ENCODE results near the gene CGB8.
"Not testable (repeated sequence)": the region's sequence is repeated elsewhere in the genome, so short reads cannot be mapped to it uniquely, and the experiment has no call there.

CGB8 gene

DNA sequence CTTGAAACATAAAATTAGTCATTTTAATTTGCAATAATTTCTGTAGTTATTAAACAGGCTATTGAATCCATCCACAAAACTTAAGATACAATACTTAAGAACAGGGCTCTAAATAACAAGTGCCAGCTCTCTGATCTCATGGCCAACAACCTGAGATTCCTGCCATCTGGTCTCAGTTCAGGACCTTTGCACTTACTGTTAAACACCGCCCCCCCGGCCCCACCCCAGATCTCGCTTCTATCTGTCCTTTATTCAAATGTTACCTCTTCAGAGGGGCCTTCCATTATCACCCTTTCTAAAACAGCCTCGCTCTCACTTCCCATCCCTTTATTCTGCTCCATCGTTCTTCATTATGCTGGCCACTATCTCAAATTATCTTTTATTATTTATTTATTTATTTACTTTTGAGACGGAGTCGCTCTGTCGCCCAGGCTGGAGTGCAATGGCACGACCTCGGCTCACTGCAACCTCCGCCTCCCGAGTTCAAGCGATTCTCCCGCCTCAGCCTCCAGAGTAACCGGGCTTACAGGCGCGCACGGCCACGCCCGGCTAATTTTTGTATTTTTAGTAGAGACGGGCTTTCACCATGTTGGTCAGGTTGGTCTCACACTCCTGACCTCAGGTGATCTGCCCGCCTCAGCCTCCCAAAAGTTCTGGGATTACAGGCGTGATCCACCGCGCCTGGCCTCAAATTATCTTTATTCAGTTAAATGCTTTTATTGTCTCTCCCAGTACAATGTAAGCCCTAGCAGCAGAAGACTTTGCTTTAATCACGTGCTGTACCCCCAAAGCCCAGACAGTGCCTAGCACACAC, 35.5 kb upstream of the CGB8 start:
- Histone ChIP-seq H3K79me2 (ENCODE audit: control insufficient read depth, insufficient read depth, low read length, poor library complexity) (peaks cover 19% of the 10 kb centered on the region), H3K4me1 (ENCODE audit: control insufficient read depth in 1 of 2, insufficient read depth in 2 of 2, low read length in 2 of 2) (peaks cover 6 to 8% of the 10 kb centered on the region in 2 experiments)
- WGBS (ENCODE audit: extremely low coverage, insufficient coverage, insufficient read length) = 100% methylated on average over 1 of the region's 26 CpGs

DNA sequence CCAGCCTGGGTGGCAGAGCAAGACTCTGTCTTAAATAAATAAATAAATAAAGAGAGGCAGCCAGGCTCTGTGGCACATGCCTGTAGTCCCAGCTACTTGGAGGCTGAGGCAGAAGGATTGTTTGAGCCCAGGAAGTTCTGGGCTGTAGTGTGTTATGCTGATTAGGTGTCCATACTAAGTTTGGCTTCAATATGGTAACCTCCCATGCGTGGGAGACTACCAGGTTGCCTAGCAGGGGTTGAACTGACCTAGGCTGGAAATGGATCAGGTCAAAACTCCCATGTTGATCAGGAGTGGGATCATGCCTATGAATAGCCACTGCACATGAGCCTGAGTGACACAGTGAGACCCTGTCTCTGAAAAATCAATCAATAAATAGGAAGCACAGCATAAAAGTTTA, 32.4 kb upstream of the CGB8 start:
- Histone ChIP-seq H3K9me3 (ENCODE audit: insufficient read depth, low read depth, low read length) (no peaks in the 10 kb centered on the region), H2BK5ac (ENCODE audit: low read depth, low read length, poor library complexity) (no peak overlapping the region), H3K36me3 (ENCODE audit: control insufficient read depth in 1 of 2, insufficient read depth in 2 of 2, low read length in 2 of 2) (peaks cover under 1% of the 10 kb centered on the region in 2 experiments), H3K23ac (ENCODE audit: low read length) (no peak overlapping the region), H3K27me3 (ENCODE audit: insufficient read depth, low read length) (no peaks in the 10 kb centered on the region), H3K4me1 (ENCODE audit: control insufficient read depth in 1 of 2, insufficient read depth in 2 of 2, low read length in 2 of 2) (peaks cover 3 to 4% of the 10 kb centered on the region in 2 experiments), H3K4me2 (ENCODE audit: low read length) (no peak overlapping the region), H4K8ac (ENCODE audit: low read depth, low read length) (no peak overlapping the region), H3K79me1 (ENCODE audit: low read length) (peaks cover 8% of the 10 kb centered on the region), H4K91ac (ENCODE audit: low read depth, low read length) (no peak overlapping the region), H2BK12ac (ENCODE audit: low read length) (no peak overlapping the region), H3K18ac (ENCODE audit: low read length) (no peak overlapping the region), H3K79me2 (ENCODE audit: control insufficient read depth, insufficient read depth, low read length, poor library complexity) (peaks cover 10% of the 10 kb centered on the region), H2AK5ac (ENCODE audit: low read length) (no peak overlapping the region), H3K14ac (ENCODE audit: low read length) (no peak overlapping the region), H2AFZ (ENCODE audit: insufficient read depth, low read length, poor library complexity) (no peak overlapping the region), H3K27ac (ENCODE audit: low read depth, low read length) (no peak overlapping the region), H3K4me3 (ENCODE audit: low read depth, low read length) (no peak overlapping the region), H3K4ac (ENCODE audit: low read depth, low read length) (no peak overlapping the region), H2BK120ac (ENCODE audit: insufficient read depth, low read length, poor library complexity) (no peak overlapping the region), H3K9ac (ENCODE audit: low read length) (no peak overlapping the region), H4K12ac (ENCODE audit: low read depth, low read length) (no peak overlapping the region)
- WGBS (ENCODE audit: extremely low coverage, insufficient coverage, insufficient read length) = no CpG with 5 or more reads among the region's 1 CpG
- DNase-seq = no peak

More for the DNA sequence above, 35.5 kb upstream of the CGB8 start:
- Histone ChIP-seq H3K4me3 (ENCODE audit: low read depth, low read length) (no peak overlapping the region), H3K14ac (ENCODE audit: low read length) (peak overlapping the region; percentile 87), H3K79me1 (ENCODE audit: low read length) (peaks cover 8% of the 10 kb centered on the region), H3K36me3 (ENCODE audit: control insufficient read depth in 1 of 2, insufficient read depth in 2 of 2, low read length in 2 of 2) (peaks cover 21 to 24% of the 10 kb centered on the region in 2 experiments), H4K8ac (ENCODE audit: low read depth, low read length) (peak overlapping the region; percentile 99), H4K91ac (ENCODE audit: low read depth, low read length) (peak overlapping the region; percentile 87), H2BK120ac (ENCODE audit: insufficient read depth, low read length, poor library complexity) (no peak overlapping the region), H3K18ac (ENCODE audit: low read length) (no peak overlapping the region), H3K27ac (ENCODE audit: low read depth, low read length) (no peak overlapping the region), H2AFZ (ENCODE audit: insufficient read depth, low read length, poor library complexity) (peak overlapping the region; percentile 90), H3K9me3 (ENCODE audit: insufficient read depth, low read depth, low read length) (no peaks in the 10 kb centered on the region), H2AK5ac (ENCODE audit: low read length) (no peak overlapping the region), H3K4me2 (ENCODE audit: low read length) (peak overlapping the region; percentile 70), H3K9ac (ENCODE audit: low read length) (peak overlapping the region; percentile 82), H3K27me3 (ENCODE audit: insufficient read depth, low read length) (peaks cover 2% of the 10 kb centered on the region), H3K23ac (ENCODE audit: low read length) (no peak overlapping the region), H4K12ac (ENCODE audit: low read depth, low read length) (peak overlapping the region; percentile 79), H3K4ac (ENCODE audit: low read depth, low read length) (peak overlapping the region; percentile 64), H2BK12ac (ENCODE audit: low read length) (no peak overlapping the region), H2BK5ac (ENCODE audit: low read depth, low read length, poor library complexity) (no peak overlapping the region)
- peak in 1 of 2 donors; percentile 40 for DNase-seq

DNA sequence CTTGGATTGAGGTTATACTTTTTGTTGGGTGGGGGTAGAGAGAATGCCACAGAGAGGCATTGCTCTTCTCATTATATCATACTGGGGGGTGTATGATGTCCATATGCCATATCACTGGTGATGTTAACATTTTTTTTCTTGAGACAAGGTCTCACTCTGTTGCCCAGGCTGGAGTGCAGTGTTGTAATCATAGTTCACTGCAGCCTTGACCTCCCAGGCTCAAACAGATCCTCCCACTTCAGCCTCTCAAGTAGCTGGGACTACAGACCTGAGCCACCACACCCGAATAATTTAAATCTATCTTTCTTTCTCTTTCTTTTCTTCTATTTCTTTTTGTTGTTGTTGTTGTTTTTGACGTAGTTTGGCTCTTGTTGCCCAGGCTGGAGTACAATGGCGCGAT, 31.5 kb upstream of the CGB8 start:
- no peak overlapping the region for H3K9ac ChIP-seq (ENCODE audit: low read length)
- no peak overlapping the region for H3K4ac ChIP-seq (ENCODE audit: low read depth, low read length)
- no peak overlapping the region for H3K18ac ChIP-seq (ENCODE audit: low read length)
- H2BK12ac ChIP-seq (ENCODE audit: low read length) = no peak overlapping the region
- no peak overlapping the region for H4K8ac ChIP-seq (ENCODE audit: low read depth, low read length)
- no peak overlapping the region for H3K27ac ChIP-seq (ENCODE audit: low read depth, low read length)
- peaks cover 1% of the 10 kb centered on the region for H3K79me2 ChIP-seq (ENCODE audit: control insufficient read depth, insufficient read depth, low read length, poor library complexity)
- no peak overlapping the region for H4K12ac ChIP-seq (ENCODE audit: low read depth, low read length)
- no peak overlapping the region for H3K23ac ChIP-seq (ENCODE audit: low read length)
- peaks cover 0 to 3% of the 10 kb centered on the region in 2 experiments for H3K4me1 ChIP-seq (ENCODE audit: control insufficient read depth in 1 of 2, insufficient read depth in 2 of 2, low read length in 2 of 2)
- H3K36me3 ChIP-seq (ENCODE audit: control insufficient read depth in 1 of 2, insufficient read depth in 2 of 2, low read length in 2 of 2) = no peaks in the 10 kb centered on the region
- H3K4me2 ChIP-seq (ENCODE audit: low read length) = no peak overlapping the region
- no peak for DNase-seq
- peaks cover 5% of the 10 kb centered on the region for H3K79me1 ChIP-seq (ENCODE audit: low read length)
- no peak overlapping the region for H3K14ac ChIP-seq (ENCODE audit: low read length)
- no peak overlapping the region for H2AK5ac ChIP-seq (ENCODE audit: low read length)
- no peak overlapping the region for H2BK5ac ChIP-seq (ENCODE audit: low read depth, low read length, poor library complexity)
- no CpG with 5 or more reads among the region's 4 CpGs for WGBS (ENCODE audit: extremely low coverage, insufficient coverage, insufficient read length)
- H3K9me3 ChIP-seq (ENCODE audit: insufficient read depth, low read depth, low read length) = no peaks in the 10 kb centered on the region
- no peak overlapping the region for H3K4me3 ChIP-seq (ENCODE audit: low read depth, low read length)
- H4K91ac ChIP-seq (ENCODE audit: low read depth, low read length) = no peak overlapping the region
- no peak overlapping the region for H2AFZ ChIP-seq (ENCODE audit: insufficient read depth, low read length, poor library complexity)
- H2BK120ac ChIP-seq (ENCODE audit: insufficient read depth, low read length, poor library complexity) = no peak overlapping the region
- H3K27me3 ChIP-seq (ENCODE audit: insufficient read depth, low read length) = no peaks in the 10 kb centered on the region

DNA sequence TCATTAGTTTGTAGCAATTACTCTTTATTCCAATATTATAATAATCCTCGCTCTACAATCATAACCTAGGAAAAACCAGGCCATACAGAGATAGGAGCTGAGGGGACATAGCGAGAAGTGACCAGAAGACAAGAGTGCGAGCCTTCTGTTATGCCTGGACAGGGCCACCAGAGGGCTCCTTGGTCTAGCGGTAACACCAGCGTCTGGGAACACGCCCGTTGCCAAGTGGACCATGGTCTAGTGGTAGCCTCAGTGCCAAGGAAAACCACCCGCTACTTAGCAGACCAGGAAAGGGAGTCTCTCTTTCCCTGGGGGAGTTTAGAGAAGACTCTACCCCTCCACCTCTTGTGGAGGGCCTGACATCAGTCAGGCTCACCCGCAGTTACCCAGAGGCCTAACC, 26.0 kb upstream of the CGB8 start:
- not testable (repeated sequence) for H2BK12ac ChIP-seq (ENCODE audit: low read length); H3K27ac ChIP-seq (ENCODE audit: low read depth, low read length); H4K12ac ChIP-seq (ENCODE audit: low read depth, low read length); H3K4me1 ChIP-seq (ENCODE audit: control insufficient read depth in 1 of 2, insufficient read depth in 2 of 2, low read length in 2 of 2); H3K23ac ChIP-seq (ENCODE audit: low read length); H3K4me2 ChIP-seq (ENCODE audit: low read length); H3K14ac ChIP-seq (ENCODE audit: low read length); H2AFZ ChIP-seq (ENCODE audit: insufficient read depth, low read length, poor library complexity); H4K91ac ChIP-seq (ENCODE audit: low read depth, low read length); H2BK120ac ChIP-seq (ENCODE audit: insufficient read depth, low read length, poor library complexity); H3K79me1 ChIP-seq (ENCODE audit: low read length); H3K36me3 ChIP-seq (ENCODE audit: control insufficient read depth in 1 of 2, insufficient read depth in 2 of 2, low read length in 2 of 2); H3K4me3 ChIP-seq (ENCODE audit: low read depth, low read length); H3K9ac ChIP-seq (ENCODE audit: low read length); H3K18ac ChIP-seq (ENCODE audit: low read length); H4K8ac ChIP-seq (ENCODE audit: low read depth, low read length); H2AK5ac ChIP-seq (ENCODE audit: low read length); H2BK5ac ChIP-seq (ENCODE audit: low read depth, low read length, poor library complexity); H3K4ac ChIP-seq (ENCODE audit: low read depth, low read length); H3K79me2 ChIP-seq (ENCODE audit: control insufficient read depth, insufficient read depth, low read length, poor library complexity)
- DNase-seq = peak in 1 of 2 donors; percentile 54
- H3K27me3 ChIP-seq (ENCODE audit: insufficient read depth, low read length) = peaks cover 31% of the 10 kb centered on the region
- WGBS (ENCODE audit: extremely low coverage, insufficient coverage, insufficient read length) = no CpG with 5 or more reads among the region's 9 CpGs
- H3K9me3 ChIP-seq (ENCODE audit: insufficient read depth, low read depth, low read length) = peaks cover 22% of the 10 kb centered on the region

Data from trophoblast cell (in vitro differentiated cells and primary cell).